LoVo (cell line): Measurements from ENCODE around the gene HHEX.

ENCODE experiments used
- DNase-seq: peaks from one replicate; pipeline ENCODE4 v3.0.0-alpha.2; 2016; ENCODE audit warnings: low spot score

The HHEX gene

DNA sequence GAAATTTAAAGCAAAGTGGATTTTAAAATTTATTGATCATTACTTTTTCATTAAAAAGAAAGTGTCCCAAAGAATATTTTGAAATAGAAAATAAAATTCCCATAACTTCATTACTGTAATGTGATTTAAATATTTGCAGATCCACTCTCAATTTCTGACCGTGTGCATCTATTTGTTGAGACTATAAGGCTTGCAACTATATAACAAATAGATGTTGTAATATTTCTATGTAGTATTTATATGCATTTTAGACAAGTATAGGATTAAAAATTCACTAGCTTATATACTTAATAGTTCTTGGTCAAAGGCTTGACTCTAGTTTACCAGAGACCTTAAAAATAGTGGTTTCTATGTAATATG lies 3.8 kb downstream of the HHEX start:
- DNase-seq = no peak

DNA sequence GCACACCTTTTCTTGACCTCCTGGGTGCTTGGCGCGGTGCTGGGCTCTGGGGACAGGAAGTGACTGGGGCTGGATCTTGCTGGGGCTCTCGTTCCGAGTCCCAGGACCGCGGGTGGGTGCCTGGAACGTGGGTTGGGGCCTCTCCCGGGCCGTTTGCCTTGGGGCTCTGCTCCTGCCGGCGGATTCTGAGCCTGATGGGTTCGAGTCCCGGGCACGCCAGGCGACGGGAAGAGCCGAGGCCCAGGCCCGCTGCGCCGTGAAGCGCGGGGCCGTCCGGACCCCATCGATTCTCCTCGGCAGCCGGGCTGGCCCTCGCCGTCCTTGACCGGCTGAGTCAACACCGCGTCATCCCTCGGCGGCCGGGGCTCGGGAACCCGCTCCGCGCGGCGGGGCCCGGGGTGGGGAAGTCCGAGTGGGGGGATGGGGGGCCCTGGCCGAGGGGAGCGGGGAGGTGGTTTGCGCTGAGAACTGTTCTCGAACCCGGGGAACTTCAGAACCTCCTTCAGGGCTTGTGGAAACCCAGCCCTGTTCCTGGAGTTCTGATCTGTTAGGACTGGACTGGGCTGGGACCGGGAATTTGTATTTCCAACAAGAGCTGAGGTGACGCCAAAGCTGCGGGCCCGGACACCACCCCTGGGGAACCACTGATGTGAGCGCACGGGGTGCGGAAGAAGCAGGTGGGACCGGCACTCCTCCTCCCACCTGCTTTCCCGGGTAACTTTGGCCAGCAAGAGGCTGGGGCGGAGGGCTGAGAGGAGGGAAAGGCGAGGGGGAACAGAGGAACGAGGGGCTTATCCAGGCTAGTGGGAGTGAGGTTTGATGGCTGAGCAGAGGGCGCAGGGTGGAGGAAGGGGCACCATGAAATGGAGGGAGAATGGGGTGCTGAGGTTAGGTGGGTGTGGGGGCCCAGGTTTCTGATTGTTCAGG lies 6.2 kb downstream of the HHEX start:
- DNase-seq = no peak

DNA sequence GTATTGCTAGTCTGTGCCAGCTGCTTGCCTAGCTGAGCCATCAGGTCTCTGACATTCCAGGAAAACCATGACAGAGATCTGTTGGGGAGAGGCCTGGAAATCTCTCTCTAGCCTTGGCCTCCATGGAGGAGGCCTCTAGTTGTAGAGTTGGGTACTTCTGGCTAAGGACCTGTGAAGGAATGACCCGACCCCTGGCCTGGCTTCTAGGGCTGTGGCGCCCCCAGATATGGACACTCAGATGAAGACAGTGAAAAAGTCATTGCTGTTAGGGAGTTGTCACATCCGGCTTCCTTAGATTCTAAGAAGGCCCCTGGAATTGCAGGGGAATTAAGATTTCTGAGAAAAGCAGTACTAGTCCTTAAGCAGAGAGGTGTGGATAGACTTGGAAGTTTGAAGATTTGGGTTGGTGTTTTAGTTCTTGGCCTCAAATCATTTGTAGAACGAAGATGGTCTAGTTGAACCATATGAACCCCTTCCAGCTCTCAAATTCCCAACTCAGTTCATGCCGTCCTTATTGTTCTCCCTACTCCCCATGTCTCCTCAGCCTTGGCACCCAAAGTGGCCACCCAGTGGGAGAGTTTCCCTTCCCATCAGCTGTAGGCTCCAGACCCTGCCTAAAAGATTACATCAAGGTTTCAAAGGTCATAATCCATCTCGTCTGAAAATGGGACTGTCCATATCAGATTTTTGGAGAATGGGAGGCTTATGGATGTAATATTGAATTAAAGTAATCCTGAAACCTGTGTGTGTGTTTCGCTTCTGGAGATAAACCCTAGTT lies 7.0 kb downstream of the HHEX start:
- no peak for DNase-seq

DNA sequence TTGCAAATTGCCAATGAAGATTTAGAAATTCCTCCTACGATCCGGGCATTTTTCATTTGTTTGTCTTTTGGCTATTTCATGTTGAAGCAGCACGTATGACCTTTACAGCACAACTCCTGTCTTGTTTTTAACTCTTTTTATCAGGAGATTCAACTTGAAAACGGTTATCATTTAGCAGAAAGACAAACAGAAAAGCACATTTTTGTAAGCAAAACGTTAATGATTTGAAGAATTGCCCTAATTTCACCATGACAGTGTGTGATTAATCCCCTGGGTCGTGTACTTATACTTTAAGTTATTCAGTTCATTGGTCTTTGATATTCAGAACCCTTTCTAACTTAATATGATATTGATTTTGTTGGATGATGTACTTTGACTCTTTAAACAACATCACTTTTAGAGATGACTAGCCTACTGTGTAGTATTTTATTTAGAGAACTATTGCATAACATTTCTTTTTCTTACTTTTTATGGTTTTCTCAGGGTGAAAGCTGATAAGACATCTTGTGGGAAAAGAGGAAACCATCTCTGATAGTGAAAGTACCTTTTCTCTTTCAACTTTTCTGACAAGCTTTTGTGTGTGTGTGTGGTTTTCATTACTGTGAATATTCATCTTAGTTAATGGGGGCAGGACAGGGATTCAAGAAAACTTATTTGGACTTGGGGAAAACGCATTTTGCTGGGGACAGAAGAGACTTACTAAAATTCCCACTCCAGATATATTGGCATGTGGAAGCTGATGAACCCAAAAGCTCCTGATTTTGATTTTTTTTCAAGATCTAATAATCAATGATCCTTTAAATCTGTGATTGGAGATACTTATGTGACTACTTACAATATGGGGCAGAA lies 8.1 kb downstream of the HHEX start:
- DNase-seq = no peak

DNA sequence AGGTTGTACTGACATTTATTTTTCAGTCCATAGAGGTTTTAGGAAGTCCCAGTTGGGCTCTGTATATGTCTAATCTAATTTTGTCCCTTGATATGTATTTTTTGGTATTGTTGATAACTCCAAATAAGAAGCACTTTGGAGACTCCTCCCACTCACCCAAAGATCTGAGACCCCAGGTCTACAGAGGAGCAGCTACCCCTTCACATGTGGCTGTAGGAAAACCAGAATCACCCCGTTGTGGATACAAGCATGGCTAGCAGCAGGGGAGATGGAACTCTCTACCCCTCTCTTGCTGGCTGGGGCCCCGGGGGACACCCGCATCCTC lies 9.4 kb downstream of the HHEX start:
- DNase-seq = no peak

DNA sequence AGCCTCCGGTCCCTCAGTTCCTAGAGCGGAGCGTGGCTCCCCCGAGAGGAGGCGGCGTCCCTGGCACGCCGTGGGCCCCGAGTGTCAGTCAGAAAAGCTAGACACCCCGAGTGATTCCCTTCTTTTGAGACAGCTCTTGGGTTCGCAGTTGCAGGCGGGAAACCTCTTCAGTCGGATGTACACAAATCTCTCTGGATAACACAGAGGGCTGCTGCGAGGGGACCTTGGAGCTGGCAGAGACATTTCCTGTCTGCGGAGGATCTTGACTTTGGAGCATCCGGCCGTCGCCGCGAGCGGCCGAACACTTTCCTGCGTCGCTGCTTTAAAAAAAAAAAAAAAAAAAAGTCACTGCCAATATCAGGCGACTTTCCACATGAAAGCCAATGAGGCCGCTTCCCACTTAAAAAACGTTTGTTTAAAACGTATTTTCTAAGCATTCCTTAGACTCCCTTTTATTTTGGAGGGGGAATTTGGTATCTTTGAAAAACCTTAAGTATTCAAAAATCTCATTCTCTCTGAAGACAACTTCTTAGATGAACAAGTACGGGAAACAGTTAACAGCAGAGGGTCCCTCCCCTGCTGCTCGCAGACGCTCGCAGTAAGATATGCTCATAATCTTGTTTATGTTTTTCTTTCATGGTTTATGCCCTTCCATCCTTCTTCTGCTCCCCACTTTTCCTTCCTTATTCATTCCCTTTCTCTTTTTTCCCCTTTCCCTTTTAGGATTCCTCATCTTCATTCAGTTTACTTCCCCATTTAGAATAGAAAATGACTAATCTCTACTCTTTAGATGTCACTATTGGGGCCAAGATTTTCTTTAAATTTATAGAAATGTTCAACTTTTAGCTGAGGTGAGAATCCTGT lies 10.0 kb downstream of the HHEX start:
- DNase-seq = peak; percentile 9

DNA sequence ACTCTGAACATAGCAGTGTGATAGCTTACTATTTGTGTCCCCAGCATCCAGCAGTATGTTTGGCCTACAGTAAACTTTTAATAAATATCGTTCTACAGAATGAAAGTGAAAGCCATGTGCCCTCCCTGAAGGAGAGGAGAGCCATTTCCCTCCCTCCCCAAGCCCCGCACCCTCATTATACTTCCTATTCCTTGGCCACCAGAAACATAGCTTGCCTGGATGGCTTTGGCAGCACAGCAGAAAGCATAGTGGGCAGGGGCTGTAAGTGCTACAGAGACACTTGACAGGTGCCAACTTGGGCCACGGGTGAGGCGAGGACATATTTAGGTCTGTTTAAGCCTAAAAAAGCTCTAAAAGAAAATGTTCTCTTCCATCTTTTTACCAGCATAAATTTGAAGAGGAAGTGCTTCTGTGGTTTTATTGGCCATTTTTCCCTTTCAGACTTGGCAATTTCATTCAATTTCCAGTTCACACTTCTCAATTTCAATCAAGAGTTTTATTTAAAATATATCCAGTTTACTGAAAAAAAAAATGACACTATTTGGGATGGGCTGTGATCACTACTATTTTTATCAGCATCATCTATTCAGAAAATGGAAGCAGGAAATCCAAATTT lies 12.7 kb downstream of the HHEX start:
- DNase-seq = no peak

DNA sequence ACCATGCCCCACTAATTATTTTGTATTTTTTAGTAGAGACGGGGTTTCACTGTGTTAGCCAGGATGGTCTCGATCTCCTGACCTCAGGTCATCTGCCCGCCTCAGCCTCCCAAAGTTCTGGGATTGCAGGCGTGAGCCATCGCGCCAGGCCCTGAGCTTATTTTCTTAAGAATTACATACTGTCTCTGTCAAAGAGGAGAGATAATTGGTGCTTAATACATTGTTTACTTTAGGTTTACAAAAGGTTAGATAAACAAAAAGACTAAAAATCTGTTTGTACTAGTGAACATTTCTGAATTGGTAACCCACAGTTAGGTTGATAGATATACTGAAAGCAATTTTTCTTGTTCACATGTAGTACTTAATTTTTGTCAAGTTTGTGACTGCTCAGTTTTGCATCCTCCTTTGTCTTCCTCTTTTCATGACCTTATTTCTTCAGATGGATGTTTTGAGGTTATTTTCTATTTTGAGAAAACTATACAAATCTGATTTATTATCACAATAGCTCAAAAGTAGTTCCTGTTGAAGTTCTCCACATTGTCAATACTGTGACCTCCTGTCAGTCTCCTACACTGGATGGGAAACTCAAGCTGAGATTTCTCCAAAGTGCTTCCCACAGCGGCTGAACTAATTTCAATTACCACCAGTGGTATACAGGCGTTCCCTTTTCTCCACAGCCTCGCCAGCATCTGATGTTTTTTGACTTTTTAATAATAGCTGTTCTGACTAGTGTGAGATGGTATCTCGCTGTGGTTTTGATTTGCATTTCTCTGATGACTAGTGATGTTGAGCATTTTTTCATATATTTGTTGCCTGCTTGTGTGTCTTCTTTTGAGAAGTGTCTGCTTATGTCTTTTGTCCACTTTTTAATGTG lies 22.5 kb downstream of the HHEX start:
- no peak for DNase-seq

DNA sequence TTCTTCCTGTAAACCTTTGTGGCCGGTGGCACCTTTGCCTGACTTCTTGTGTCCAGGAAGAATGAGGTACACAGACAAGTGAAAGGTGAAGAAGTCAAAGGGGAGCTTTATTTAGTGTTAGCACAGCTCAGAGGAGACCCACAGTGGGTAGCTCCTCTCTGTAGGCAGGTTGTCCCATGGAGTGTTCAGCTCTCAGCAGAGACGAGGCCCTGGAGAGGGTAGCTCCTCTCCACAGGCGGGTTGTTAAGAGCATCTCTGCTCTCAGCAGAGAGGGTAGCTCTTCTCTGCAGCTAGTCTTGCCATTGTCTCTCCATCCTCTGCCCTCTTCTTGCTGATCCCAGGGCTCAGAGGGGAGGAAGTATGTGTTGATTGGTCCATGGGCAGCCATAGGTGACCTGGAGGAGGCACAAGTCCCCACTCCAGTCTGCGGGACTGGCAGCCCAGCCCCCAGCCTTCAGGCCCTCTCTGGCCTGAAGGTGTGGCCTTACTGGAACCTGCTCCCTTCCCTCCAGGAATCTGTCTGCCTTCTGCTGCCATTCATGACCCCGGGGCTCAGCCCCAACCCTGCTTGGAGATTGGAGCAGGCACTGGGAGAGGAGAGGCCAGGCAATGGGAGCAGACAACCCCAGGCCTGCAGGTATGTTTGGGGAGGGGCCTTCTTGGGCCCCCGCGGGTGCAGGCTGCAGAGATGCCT lies 24.5 kb downstream of the HHEX start:
- DNase-seq = no peak

DNA sequence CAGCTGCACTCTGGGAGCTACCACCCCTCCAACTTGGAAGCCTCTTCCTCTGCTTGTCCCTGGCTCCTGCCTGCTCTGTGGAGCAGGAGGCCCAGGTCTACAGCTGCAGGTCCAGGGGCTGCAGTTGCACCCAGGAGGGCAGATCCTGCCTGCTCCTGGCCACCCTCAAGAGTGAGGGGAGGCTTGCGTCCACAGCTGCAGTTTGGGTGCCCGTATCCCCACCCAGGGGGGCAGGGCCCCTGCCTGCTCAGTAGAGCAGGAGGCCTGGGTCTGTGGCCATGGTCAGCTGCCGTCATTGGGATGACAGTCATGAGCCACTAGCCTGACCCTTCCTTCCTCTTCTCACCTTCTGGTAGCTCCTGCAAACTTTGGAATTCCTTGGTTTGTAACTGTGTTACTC lies 25.1 kb downstream of the HHEX start:
- DNase-seq = no peak

DNA sequence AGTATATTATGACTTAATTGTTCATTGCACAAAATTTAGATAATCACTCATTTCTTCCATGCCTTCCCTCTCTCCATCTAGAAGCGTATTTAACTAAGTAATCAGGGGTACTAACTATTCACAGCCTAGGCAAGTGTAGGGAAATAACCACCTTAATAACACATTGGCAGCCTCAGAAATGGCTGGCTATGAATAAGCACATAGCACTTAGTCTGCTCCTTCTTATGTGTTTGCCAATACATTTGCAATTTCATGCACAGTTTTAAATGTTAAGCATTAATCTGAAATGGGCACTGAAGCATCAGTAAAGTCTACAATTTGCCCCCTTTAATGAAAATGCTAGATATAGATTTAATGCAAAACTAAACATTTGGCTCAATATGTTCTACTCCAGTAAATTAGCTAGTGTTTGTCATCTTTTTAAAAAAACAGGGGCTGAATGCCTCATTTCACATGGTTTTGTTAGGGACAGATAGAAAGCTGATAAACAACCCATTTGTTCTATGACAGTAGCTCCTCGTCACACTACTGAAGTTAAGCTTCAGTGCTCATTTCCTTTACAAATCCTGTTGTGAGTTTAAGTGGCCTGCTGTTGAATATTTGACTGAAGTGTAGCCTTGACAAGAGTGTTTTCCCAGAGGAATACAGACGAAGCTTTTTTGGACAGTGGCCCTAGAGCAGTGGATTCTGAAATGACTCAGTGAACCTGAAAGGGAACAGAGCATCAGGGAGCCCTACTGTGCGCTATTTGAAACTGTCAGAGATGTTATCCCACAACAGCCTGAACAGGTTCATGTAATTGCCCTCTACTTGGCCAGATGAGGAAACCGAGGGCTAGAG lies 30.5 kb downstream of the HHEX start:
- DNase-seq = no peak

DNA sequence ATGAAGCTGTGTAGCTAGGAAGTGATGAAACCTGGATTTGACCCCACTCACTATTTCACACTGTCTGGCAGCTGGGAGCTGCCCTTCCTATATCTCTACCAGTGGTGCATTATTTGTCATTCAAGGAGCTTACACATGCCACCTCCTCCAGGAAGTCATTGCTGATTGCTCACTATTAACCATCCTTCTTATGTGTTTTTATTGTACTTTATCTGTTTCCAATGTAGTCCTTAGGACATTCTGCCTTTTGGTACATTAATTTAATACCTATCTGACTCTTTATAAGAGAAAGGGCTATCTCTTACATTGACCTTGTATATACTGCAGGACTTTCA lies 31.0 kb downstream of the HHEX start:
- no peak for DNase-seq

DNA sequence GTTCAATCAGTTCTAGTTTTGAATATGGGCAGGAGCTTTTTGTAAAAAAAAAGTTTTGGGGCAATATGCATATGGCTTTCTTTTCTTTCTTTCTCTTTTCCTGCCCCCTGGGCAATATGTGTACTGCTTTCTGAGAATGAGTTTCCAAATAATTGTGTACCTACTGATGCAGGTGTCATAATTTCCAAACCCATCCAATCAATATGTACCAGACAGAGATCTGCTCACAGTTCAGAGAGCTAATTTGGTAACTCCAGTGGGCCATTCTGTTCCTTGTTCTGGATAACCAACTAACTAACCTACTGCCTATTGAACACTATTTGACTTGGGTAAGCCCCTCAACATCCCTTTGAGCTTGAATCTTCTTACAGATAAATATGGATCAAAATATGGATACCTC lies 32.6 kb downstream of the HHEX start:
- DNase-seq = no peak

DNA sequence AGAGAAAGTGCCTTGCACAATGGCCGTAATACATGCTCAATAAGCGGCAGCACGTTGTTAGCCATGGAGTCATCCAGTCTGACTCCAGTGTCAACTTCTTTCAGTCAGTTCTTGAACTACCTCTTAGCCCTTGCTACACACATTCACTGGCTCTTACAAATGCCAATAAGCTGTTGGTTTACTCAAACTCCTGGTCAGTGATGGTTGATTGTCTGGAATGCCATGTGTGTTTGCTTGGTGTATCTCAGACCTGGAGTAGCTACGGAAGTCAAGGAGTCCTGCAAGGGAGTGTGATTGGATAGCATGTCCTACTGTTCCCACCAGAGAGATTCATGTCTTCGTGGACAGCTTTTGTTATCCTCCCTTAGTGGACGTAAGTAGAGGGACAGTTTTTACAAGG lies 37.4 kb downstream of the HHEX start:
- no peak for DNase-seq

DNA sequence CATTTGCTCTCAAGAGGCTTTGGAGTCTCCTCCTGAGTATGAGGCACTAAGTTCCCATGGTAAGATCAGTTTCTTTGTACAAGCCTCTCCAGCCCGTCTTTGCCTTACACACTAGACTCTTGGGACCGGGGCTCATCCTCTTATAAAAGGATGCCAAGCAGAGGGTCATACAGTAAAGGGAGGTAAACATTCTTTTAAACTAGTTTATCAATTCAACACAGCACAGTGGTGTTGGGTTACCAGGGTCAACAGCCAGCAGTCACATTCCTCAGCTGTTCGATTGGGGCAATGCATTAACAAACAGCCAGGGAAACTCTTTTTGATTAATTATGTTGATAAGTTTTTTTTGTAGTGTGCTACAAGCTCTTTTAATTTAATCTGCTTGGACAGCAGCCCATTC lies 37.8 kb downstream of the HHEX start:
- no peak for DNase-seq

DNA sequence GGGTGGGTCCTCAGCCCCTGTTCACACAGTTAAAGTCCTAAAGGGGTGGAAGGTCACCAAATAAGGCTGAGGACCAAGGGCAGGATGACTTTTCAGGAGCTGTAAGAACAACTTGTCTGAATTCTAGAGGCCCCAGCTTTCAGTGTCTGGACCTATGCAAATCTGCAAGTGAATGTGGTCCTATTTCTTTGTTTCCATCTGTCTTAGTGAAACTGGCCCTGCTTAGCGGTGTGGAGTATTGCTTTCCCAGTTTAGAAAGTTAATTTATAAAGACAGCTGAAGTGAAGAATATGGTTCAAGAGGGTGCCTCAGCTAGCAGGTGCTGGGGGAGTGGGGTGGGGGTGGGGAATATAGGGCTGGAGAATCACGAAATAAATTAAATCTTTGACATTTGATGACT lies 40.1 kb downstream of the HHEX start:
- no peak for DNase-seq

DNA sequence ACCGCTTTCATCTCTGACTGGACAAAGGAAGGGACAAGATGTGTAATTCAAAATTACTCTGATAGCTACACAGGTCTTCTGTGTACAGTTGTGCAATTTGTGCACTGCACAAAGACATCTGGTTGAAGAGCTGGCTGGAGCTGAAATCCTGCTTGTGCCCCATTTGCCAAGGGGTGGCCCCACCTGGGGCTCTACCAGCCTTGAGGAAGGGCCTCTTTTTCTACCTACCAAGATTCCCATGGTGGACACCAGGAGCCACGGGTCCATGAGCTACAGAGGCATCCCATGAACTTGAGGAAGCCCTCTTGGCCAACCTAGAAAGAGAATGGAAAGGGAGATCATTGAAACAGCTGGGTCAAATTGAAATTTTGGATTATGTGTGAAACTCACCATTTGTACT lies 43.2 kb downstream of the HHEX start:
- DNase-seq = no peak

DNA sequence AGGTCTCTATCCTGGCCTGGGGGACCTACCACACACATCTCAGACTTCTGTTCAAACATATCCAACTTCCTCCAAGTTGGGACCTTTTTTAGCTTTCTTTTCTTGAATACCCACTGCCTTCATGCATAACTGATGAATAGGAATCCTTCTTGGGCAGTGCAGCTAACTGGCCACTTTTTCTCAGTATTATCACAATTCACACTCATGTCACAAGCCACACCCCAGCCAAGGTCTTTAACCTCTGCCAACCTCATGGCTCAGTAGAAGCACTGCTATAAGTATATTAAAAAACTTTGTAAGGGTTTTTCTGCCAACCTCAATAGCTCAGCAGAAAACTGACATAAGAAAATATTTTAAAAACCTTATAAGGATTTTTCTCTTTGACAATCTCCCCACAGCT lies 44.5 kb downstream of the HHEX start:
- no peak for DNase-seq

DNA sequence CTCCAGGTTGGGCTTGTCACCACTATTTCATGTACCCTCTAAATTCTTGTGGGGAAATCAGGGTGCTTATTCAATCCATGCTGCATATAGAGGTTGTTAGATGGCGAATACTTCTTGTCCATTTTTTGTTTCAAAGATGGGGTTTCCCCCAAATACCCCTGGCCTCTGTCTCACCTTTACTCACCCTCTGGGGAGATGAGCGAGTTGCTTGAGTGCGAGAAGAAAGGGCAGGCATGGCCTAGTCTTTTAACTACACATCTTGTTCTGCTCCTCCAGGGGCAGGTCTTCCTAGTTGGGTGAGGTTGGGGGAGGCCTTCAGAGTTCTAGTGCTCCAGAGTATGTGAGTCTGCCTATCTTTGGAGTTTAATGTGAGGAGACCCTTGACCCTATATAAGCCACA lies 46.2 kb downstream of the HHEX start:
- no peak for DNase-seq
